ENCODE results near the gene GRIPAP1. TPM values are rescaled to one million over a fixed set of nuclear protein-coding genes. Genes with fewer than 3 reads are reported as not detected.

Gene GRIPAP1
- total RNA-seq, 1 donor from 2014 or later = 54.2 TPM

DNA sequence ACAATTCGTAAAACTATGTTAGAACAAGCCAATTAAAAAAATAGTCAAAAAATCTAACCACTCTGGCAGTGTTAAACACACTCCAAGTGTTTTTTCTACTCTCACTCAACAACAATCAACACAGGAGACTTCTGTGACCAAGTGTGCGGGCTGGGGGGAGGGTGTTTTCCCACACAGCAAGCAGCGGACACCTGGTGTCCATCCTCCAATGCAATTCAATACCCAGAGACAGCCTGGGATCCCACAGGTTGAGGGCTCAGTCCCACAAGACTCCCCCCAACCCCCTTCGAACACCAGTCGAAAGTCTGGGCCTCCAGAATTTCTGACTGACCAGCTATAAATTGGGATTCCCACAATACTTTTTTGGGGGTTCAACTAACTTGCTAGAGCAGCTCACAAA lies 74.9 kb downstream of the GRIPAP1 start:
- intact Hi-C loops (cut with DNase I) = no loop called here
- Histone ChIP-seq H3K36me3 (peaks cover 57% of the 10 kb centered on the region), H3K4me1 (no peaks in the 10 kb centered on the region), H3K9me3 (no peaks in the 10 kb centered on the region), H3K4me3 (no peak overlapping the region), H3K27me3 (ENCODE audit: low read depth) (no peaks in the 10 kb centered on the region), H3K27ac (no peak overlapping the region)
- no peak for DNase-seq
- no peak for ATAC-seq
- TF ChIP-seq, protein P1, sequence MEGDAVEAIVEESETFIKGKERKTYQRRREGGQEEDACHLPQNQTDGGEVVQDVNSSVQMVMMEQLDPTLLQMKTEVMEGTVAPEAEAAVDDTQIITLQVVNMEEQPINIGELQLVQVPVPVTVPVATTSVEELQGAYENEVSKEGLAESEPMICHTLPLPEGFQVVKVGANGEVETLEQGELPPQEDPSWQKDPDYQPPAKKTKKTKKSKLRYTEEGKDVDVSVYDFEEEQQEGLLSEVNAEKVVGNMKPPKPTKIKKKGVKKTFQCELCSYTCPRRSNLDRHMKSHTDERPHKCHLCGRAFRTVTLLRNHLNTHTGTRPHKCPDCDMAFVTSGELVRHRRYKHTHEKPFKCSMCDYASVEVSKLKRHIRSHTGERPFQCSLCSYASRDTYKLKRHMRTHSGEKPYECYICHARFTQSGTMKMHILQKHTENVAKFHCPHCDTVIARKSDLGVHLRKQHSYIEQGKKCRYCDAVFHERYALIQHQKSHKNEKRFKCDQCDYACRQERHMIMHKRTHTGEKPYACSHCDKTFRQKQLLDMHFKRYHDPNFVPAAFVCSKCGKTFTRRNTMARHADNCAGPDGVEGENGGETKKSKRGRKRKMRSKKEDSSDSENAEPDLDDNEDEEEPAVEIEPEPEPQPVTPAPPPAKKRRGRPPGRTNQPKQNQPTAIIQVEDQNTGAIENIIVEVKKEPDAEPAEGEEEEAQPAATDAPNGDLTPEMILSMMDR (IDR thresholded peaks at IDR 0.05) = no peak

DNA sequence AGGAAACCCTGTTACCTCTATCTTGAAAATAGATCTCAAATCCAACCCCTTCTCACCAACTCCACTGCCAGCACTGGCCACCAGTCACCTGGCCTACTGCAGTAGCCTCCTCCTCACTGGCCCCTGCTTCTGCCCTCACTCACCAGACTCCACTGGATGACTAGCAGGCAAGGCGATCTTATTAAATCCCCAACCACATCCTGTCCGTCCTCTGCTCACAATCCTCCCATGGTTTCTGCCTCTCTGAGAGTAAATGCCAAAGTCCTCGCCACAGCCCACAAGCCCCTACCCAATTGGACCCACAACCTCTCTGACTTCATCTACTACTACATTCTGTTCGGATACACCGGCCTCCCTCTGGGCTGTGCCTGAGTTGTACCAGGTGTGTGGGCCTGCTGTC lies 77.8 kb downstream of the GRIPAP1 start:
- Histone ChIP-seq H3K4me1 (no peaks in the 10 kb centered on the region), H3K27me3 (ENCODE audit: low read depth) (no peaks in the 10 kb centered on the region), H3K4me3 (no peak overlapping the region), H3K9me3 (no peaks in the 10 kb centered on the region), H3K27ac (no peak overlapping the region), H3K36me3 (peaks cover 35% of the 10 kb centered on the region)
- TF ChIP-seq, protein P1 (IDR thresholded peaks at IDR 0.05) = no peak
- DNase-seq (no peak), ATAC-seq (no peak)
- intact Hi-C loops (cut with DNase I) = no loop called here

DNA sequence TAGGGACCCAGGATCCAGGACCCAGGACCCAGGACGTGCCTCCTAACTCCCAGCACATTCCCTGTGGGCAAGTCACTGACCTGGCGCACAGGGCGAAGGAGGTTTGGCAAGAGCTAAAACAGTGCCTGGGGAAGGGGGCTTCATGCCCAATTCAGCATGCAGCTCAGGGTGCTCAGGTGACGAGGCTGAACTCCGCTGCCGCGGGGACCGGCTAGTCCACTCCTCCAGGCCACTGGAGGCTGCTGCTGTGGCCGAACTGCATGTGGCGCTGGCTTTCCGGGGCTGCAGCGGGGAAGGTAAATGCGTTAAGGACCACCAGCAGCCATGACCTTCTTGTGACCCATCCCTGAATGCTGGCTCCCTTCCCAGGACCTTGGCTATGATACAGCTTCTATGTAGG lies 78.3 kb downstream of the GRIPAP1 start:
- peaks cover 35% of the 10 kb centered on the region for H3K36me3 ChIP-seq
- no peaks in the 10 kb centered on the region for H3K27me3 ChIP-seq (ENCODE audit: low read depth)
- no peak overlapping the region for H3K4me3 ChIP-seq

More for the DNA sequence above, 78.3 kb downstream of the GRIPAP1 start:
- TF ChIP-seq, protein P1 (IDR thresholded peaks at IDR 0.05) = no peak
- H3K4me1 ChIP-seq = no peaks in the 10 kb centered on the region
- no peak for DNase-seq
- ATAC-seq = no peak
- H3K27ac ChIP-seq = no peak overlapping the region
- intact Hi-C loops (cut with DNase I) = no loop called here
- H3K9me3 ChIP-seq = no peaks in the 10 kb centered on the region

Other genes with a start within 250 kb of the GRIPAP1 start
- 0.95 TPM for gene GLOD5, start 240.5 kb downstream of the GRIPAP1 start, total RNA-seq
- gene GATA1, start 215.7 kb downstream of the GRIPAP1 start, total RNA-seq = 1.2 TPM
- gene HDAC6, start 200.2 kb downstream of the GRIPAP1 start, total RNA-seq = 96.1 TPM
- gene ERAS, start 175.8 kb downstream of the GRIPAP1 start, total RNA-seq = not detected
- gene PCSK1N, start 166.7 kb downstream of the GRIPAP1 start, total RNA-seq = 3.0 TPM
- gene TIMM17B, start 104.5 kb downstream of the GRIPAP1 start, total RNA-seq = 37.7 TPM
- 55.0 TPM for gene PQBP1, start 104.3 kb downstream of the GRIPAP1 start, total RNA-seq
- 21.3 TPM for gene SLC35A2, start 90.6 kb downstream of the GRIPAP1 start, total RNA-seq
- gene PIM2, start 83.2 kb downstream of the GRIPAP1 start, total RNA-seq = 20.6 TPM
- 45.8 TPM for gene OTUD5, start 44.7 kb downstream of the GRIPAP1 start, total RNA-seq
- 1.8 TPM for gene KCND1, start 30.4 kb downstream of the GRIPAP1 start, total RNA-seq
- gene TFE3, start 41.1 kb upstream of the GRIPAP1 start, total RNA-seq = 51.4 TPM
- 9.5 TPM for gene CCDC120, start 56.7 kb upstream of the GRIPAP1 start, total RNA-seq
- gene PRAF2, start 71.7 kb upstream of the GRIPAP1 start, total RNA-seq = 17.4 TPM
- 54.8 TPM for gene WDR45, start 77.6 kb upstream of the GRIPAP1 start, total RNA-seq
- gene GPKOW, start 121.5 kb upstream of the GRIPAP1 start, total RNA-seq = 19.1 TPM
- 6.7 TPM for gene MAGIX, start 160.5 kb upstream of the GRIPAP1 start, total RNA-seq
- gene PLP2, start 169.6 kb upstream of the GRIPAP1 start, total RNA-seq = 91.8 TPM
- gene PRICKLE3, start 184.1 kb upstream of the GRIPAP1 start, total RNA-seq = 13.1 TPM
- gene SYP, start 197.9 kb upstream of the GRIPAP1 start, total RNA-seq = 4.2 TPM
- 1.4 TPM for gene CACNA1F, start 231.1 kb upstream of the GRIPAP1 start, total RNA-seq
- gene CCDC22, start 233.2 kb upstream of the GRIPAP1 start, total RNA-seq = 19.8 TPM

Measured in lower lobe of right lung (tissue), 2 donors.